ENCODE measurements around the gene SLC43A1. TPM values are rescaled to one million over a fixed set of nuclear protein-coding genes. Genes with fewer than 3 reads are reported as not detected.

Gene SLC43A1
- total RNA-seq, 1 donor from 2014 or later = 10.4 TPM

DNA sequence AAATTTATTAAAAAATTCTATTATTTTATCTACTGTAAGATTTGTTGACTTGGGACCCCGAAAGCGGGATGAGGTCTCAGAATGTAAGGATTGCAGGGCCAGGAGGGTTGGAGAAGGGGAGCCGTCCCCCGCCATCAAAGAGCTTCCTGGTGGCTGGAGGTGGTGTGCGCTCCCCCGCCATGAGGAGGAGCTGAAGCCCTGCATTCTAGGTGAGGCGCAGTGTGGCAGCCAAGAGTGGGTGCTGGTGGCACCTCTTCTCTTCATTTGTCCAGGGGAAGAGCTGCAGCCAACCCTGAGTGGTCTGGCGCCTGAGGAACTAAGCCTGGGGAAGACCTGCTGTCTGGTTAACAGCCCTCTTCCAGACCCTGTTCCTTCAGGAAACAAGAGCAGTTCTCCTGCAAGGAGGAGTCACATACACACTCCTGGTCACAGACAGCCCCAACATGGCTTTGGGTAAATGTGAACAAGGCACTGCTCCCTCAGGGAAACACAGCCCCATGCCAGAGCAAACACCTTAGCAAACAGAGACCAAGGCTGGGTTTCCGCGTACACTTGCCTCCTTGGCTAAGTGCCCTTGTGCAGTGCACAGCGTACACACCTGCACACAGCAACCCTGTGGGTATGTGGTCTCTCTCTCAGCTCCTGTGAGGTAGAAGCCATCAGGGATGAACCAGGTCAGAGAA, 37.9 kb downstream of the SLC43A1 start:
- TF ChIP-seq, protein P1, sequence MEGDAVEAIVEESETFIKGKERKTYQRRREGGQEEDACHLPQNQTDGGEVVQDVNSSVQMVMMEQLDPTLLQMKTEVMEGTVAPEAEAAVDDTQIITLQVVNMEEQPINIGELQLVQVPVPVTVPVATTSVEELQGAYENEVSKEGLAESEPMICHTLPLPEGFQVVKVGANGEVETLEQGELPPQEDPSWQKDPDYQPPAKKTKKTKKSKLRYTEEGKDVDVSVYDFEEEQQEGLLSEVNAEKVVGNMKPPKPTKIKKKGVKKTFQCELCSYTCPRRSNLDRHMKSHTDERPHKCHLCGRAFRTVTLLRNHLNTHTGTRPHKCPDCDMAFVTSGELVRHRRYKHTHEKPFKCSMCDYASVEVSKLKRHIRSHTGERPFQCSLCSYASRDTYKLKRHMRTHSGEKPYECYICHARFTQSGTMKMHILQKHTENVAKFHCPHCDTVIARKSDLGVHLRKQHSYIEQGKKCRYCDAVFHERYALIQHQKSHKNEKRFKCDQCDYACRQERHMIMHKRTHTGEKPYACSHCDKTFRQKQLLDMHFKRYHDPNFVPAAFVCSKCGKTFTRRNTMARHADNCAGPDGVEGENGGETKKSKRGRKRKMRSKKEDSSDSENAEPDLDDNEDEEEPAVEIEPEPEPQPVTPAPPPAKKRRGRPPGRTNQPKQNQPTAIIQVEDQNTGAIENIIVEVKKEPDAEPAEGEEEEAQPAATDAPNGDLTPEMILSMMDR (IDR thresholded peaks at IDR 0.05; ENCODE audit: unreplicated experiment) = no peak
- H3K27me3 Mint-ChIP-seq (ENCODE audit: unreplicated experiment) = peaks cover 30% of the 10 kb centered on the region
- DNase-seq (ENCODE audit: low spot score) = no peak
- peak overlapping the region; percentile 65 for H3K4me3 Mint-ChIP-seq (ENCODE audit: unreplicated experiment)
- H3K4me1 Mint-ChIP-seq (ENCODE audit: unreplicated experiment) = peaks cover 29% of the 10 kb centered on the region
- no peaks in the 10 kb centered on the region for H3K36me3 Mint-ChIP-seq (ENCODE audit: low read depth, unreplicated experiment)
- no peaks in the 10 kb centered on the region for H3K9me3 Mint-ChIP-seq (ENCODE audit: unreplicated experiment)
- no peak overlapping the region for H3K27ac Mint-ChIP-seq (ENCODE audit: unreplicated experiment)

- Mint-ChIP-seq H3K27me3 (ENCODE audit: unreplicated experiment) (peaks cover 34% of the 10 kb centered on the region), H3K27ac (ENCODE audit: unreplicated experiment) (no peak overlapping the region), H3K9me3 (ENCODE audit: unreplicated experiment) (no peaks in the 10 kb centered on the region), H3K4me1 (ENCODE audit: unreplicated experiment) (peaks cover 29% of the 10 kb centered on the region), H3K4me3 (ENCODE audit: unreplicated experiment) (peak overlapping the region; percentile 25), H3K36me3 (ENCODE audit: low read depth, unreplicated experiment) (no peaks in the 10 kb centered on the region)
- DNase-seq (ENCODE audit: low spot score) = peak; percentile 47
- TF ChIP-seq, protein P1 (IDR thresholded peaks at IDR 0.05; ENCODE audit: unreplicated experiment) = peak; percentile 7
These were observed 38.6 kb downstream of the SLC43A1 start for GRCh38 chr11:57476757-57477506.

- H3K9me3 Mint-ChIP-seq (ENCODE audit: unreplicated experiment) = no peaks in the 10 kb centered on the region
- DNase-seq (ENCODE audit: low spot score) = no peak
- peaks cover 23% of the 10 kb centered on the region for H3K4me1 Mint-ChIP-seq (ENCODE audit: unreplicated experiment)
- H3K36me3 Mint-ChIP-seq (ENCODE audit: low read depth, unreplicated experiment) = no peaks in the 10 kb centered on the region
- H3K27me3 Mint-ChIP-seq (ENCODE audit: unreplicated experiment) = peaks cover 32% of the 10 kb centered on the region
- TF ChIP-seq, protein P1 (IDR thresholded peaks at IDR 0.05; ENCODE audit: unreplicated experiment) = no peak
- H3K4me3 Mint-ChIP-seq (ENCODE audit: unreplicated experiment) = peak overlapping the region; percentile 71
- no peak overlapping the region for H3K27ac Mint-ChIP-seq (ENCODE audit: unreplicated experiment)
These were observed 39.3 kb downstream of the SLC43A1 start for GRCh38 chr11:57476047-57476756.

GRCh38 chr11:57475671-57476046, 39.8 kb downstream of the SLC43A1 start:
- Mint-ChIP-seq H3K27me3 (ENCODE audit: unreplicated experiment) (peaks cover 30% of the 10 kb centered on the region), H3K9me3 (ENCODE audit: unreplicated experiment) (no peaks in the 10 kb centered on the region), H3K4me1 (ENCODE audit: unreplicated experiment) (peaks cover 21% of the 10 kb centered on the region), H3K36me3 (ENCODE audit: low read depth, unreplicated experiment) (no peaks in the 10 kb centered on the region), H3K4me3 (ENCODE audit: unreplicated experiment) (peak overlapping the region; percentile 71), H3K27ac (ENCODE audit: unreplicated experiment) (no peak overlapping the region)
- DNase-seq (ENCODE audit: low spot score) = no peak
- TF ChIP-seq, protein P1 (IDR thresholded peaks at IDR 0.05; ENCODE audit: unreplicated experiment) = no peak
